K562 (cell line): ENCODE measurements around the gene FARSA. TPM values are rescaled to one million over a fixed set of nuclear protein-coding genes. Genes with fewer than 3 reads are reported as not detected.

Source experiments
- ATAC-seq: fragments of 200-7000 bp; cut with Tn5 transposase; 3 replicates; pipeline ENCODE4 v1.9.1; 2020; ENCODE audit warnings: moderate library complexity
- BruUV-seq: library from RNA; stranded (reverse); fragments of 400-500 nt; replicated peaks from 2 replicates; lab custom pipeline; 2021; lab: Mats Ljungman, UMichigan
- CTCF ChIA-PET: fragments of 300-600 bp; formaldehyde crosslinking; extraction: SDS; loops from one replicate; lab custom pipeline; 2021; ENCODE audit warnings: low intra/inter-chr PET ratio; lab: Yijun Ruan, JAX
- POLR2A ChIA-PET: fragments of 300-600, 350-650 bp; sonication (Branson Sonifier 250); formaldehyde crosslinking; extraction: SDS; loops from one replicate; lab custom pipeline; 2021; ENCODE audit warnings: antibody characterized with exemption, inconsistent platforms; lab: Yijun Ruan, JAX
- DNase-seq, 4 experiments: peaks; one replicate each; pipeline versions ENCODE4 v3.0.0 to v3.0.0-alpha.2; 2011 to 2018; ENCODE audit warnings: low spot score in 3 of 4, mixed read lengths in 3 of 4; ENCODE audit errors: extremely low read depth in 1 of 4
- FAIRE-seq: peaks from 2 replicates; lab custom pipeline; 2011; peaks lifted over from hg19 to GRCh38; lab: Jason Lieb, UNC
- H2AFZ ChIP-seq: 2 replicates; pipeline ENCODE4 v1.6.0; 2011; ENCODE audit warnings: low read depth, low read length, control low read depth, inconsistent platforms
- H3K27ac ChIP-seq: fragments of 200-600 bp; 3 replicates; pipeline ENCODE4 v1.8.0; 2011; ENCODE audit warnings: low read depth, mild to moderate bottlenecking, control low read depth, inconsistent platforms, low read length, moderate library complexity, mixed read lengths; ENCODE audit errors: extremely low read depth
- H3K27me3 ChIP-seq, 2 experiments: fragments of 300-600 bp in 1 of 2; 2 replicates in 1 of 2; 3 replicates in 1 of 2; pipeline versions ENCODE4 v1.6.0 to v1.8.0; 2011; ENCODE audit warnings: inconsistent platforms in 2 of 2, low read length in 2 of 2, mild to moderate bottlenecking in 1 of 2, mixed read lengths in 1 of 2, moderate library complexity in 1 of 2; ENCODE audit not compliant: control insufficient read depth in 2 of 2, insufficient read depth in 2 of 2
- H3K36me3 ChIP-seq: fragments of 300-600 bp; 3 replicates; pipeline ENCODE4 v1.8.0; 2011; ENCODE audit warnings: mild to moderate bottlenecking, low read length, inconsistent platforms; ENCODE audit not compliant: control insufficient read depth, insufficient read depth
- H3K4me1 ChIP-seq, 2 experiments: fragments of 200-600 bp in 1 of 2; replicated peaks in 1 of 2; 2 replicates in 1 of 2; 3 replicates in 1 of 2; pipeline versions ENCODE4 v1.5.1 to v1.8.0; 2011; ENCODE audit warnings: inconsistent platforms in 2 of 2, low read length in 2 of 2, mild to moderate bottlenecking in 1 of 2, mixed read lengths in 1 of 2, moderate library complexity in 1 of 2; ENCODE audit not compliant: control insufficient read depth in 2 of 2, insufficient read depth in 2 of 2
- H3K4me2 ChIP-seq: 2 replicates; pipeline ENCODE4 v1.6.1; 2011; ENCODE audit warnings: low read length, control low read depth, inconsistent platforms, mixed read lengths; ENCODE audit not compliant: insufficient read depth
- H3K4me3 ChIP-seq: fragments of 200-600 bp; sonication (generic), shearing (Covaris generic); 2 replicates; pipeline ENCODE4 v1.5.1; 2016; ENCODE audit warnings: control low read depth, inconsistent platforms
- H3K79me2 ChIP-seq: fragments of 200-600 bp; 3 replicates; pipeline ENCODE4 v1.8.0; 2011; ENCODE audit warnings: low read length, inconsistent platforms; ENCODE audit not compliant: control insufficient read depth, insufficient read depth
- H3K9ac ChIP-seq, 2 experiments: 2 replicates each; pipeline versions ENCODE4 v1.6.0 to v1.6.1; 2011; ENCODE audit warnings: low read depth in 2 of 2, low read length in 2 of 2, control low read depth in 1 of 2, inconsistent platforms in 1 of 2, mild to moderate bottlenecking in 1 of 2, mixed read lengths in 1 of 2; ENCODE audit not compliant: insufficient read depth in 1 of 2
- H3K9me1 ChIP-seq: one replicate; pipeline ENCODE4 v1.6.0; 2011; ENCODE audit warnings: inconsistent platforms, mild to moderate bottlenecking, low read length, moderate library complexity; ENCODE audit not compliant: control insufficient read depth, insufficient read depth
- H3K9me3 ChIP-seq: replicated peaks from 2 replicates; pipeline ENCODE4 v1.5.1; 2011; ENCODE audit warnings: low read depth, low read length, inconsistent platforms; ENCODE audit not compliant: control insufficient read depth, insufficient read depth
- H4K20me1 ChIP-seq: replicated peaks from 2 replicates; pipeline ENCODE4 v1.6.1; 2011; ENCODE audit warnings: low read length, inconsistent platforms, mixed read lengths; ENCODE audit not compliant: control insufficient read depth, insufficient read depth
- BCOR ChIP-seq: fragments of 450-650 bp; IDR thresholded peaks from 2 replicates; pipeline ENCODE4 v1.6.1; 2016
- CHD4 ChIP-seq: fragments of 200-600 bp; sonication (generic); IDR thresholded peaks from 3 replicates; pipeline ENCODE4 v1.6.1; 2012; ENCODE audit warnings: low read depth, mild to moderate bottlenecking, mixed read lengths, low read length, inconsistent platforms; ENCODE audit not compliant: insufficient read depth, insufficient replicate concordance, poor library complexity, severe bottlenecking
- HLTF ChIP-seq: fragments of 450-650 bp; IDR thresholded peaks from 2 replicates; pipeline ENCODE4 v1.6.1; 2016
- KLF1 ChIP-seq: fragments of 450-650 bp; IDR thresholded peaks from 2 replicates; pipeline ENCODE4 v1.6.1; 2016; ENCODE audit warnings: missing genetic modification characterization, missing compliant biosample characterization
- POLR2A ChIP-seq: fragments of 450-650 bp; conservative IDR thresholded peaks from 2 replicates; pipeline ENCODE4 v1.6.1; 2016
- RBM39 ChIP-seq: fragments of 200-400 bp; formaldehyde crosslinking; optimal IDR thresholded peaks from 2 replicates; pipeline ENCODE3; 2018; ENCODE audit warnings: low read depth, low read length
- ZBTB33 ChIP-seq: sonication (generic); formaldehyde crosslinking; IDR thresholded peaks from 2 replicates; pipeline ENCODE4 v1.8.1; 2023; ENCODE audit warnings: mild to moderate bottlenecking, missing genetic modification reagents
- ZFPM2 ChIP-seq: fragments of 250-450 bp; sonication (Bioruptor Pico); IDR thresholded peaks from 2 replicates; pipeline ENCODE4 v1.5.1; 2022; ENCODE audit warnings: mild to moderate bottlenecking
- WGBS: fragments of 100-300 bp; shearing (Covaris generic); methylation state at CpG from one replicate; pipeline ENCODE4 v1.1.6; 2016; ENCODE audit warnings: low coverage, mixed read lengths; ENCODE audit not compliant: insufficient coverage; ENCODE audit errors: missing lambda C conversion rate; 5-methylcytosine and 5-hydroxymethylcytosine counted together
- in situ Hi-C: fragments of 300-500 bp; cut with MboI; formaldehyde crosslinking; loops from 4 replicates; pipeline ENCODE4 v1.15.0; 2018; ENCODE audit warnings: inconsistent platforms, mixed read lengths
- intact Hi-C: fragments of 100-400 bp; cut with micrococcal nuclease; formaldehyde crosslinking; loops from 2 replicates; pipeline ENCODE4 v1.14.2; 2022
- polyA plus RNA-seq, 8 experiments: library from polyadenylated mRNA; depleted of rRNA in 4 of 8; stranded (reverse) in 5 of 8; unstranded in 3 of 8; fragments of >200 nt; fragmentation: Nextera tagmentation in 2 of 8; fragmentation: Illumina TruSeq in 1 of 8; extraction: Ambion mirVana in 2 of 8; extraction: Trizol in 1 of 8; gene quantifications; 2 replicates each; pipeline versions ENCODE4 v1.2.1 to v1.2.3, GENCODE V29; 2011 to 2014; ENCODE audit warnings: inconsistent platforms in 1 of 8, missing spikeins in 1 of 8
- total RNA-seq, 7 experiments: library from RNA; depleted of rRNA in 6 of 7; stranded (reverse); fragments of >200 nt in 6 of 7; fragmentation: Illumina TruSeq in 2 of 7; extraction: Trizol in 2 of 7; gene quantifications; 2 replicates each; pipeline versions ENCODE4 v1.2.1 to v1.2.3, GENCODE V29; 2011 to 2021; ENCODE audit warnings: low replicate concordance in 1 of 7
- TF ChIP-seq, protein P1 (sequence below), 2 experiments: fragments of 200-800 bp in 1 of 2; sonication (Bioruptor generic) in 1 of 2; sonication (generic) in 1 of 2; formaldehyde crosslinking in 1 of 2; IDR thresholded peaks in 1 of 2; conservative IDR thresholded peaks in 1 of 2; 2 replicates each; pipeline versions ENCODE4 v1.5.0 to v1.6.1; 2016 to 2020; ENCODE audit warnings: missing compliant biosample characterization in 1 of 2, missing genetic modification characterization in 1 of 2, missing genetic modification reagents in 1 of 2
- TF ChIP-seq, protein P2 (sequence below), 2 experiments: IDR thresholded peaks in 1 of 2; conservative IDR thresholded peaks in 1 of 2; 2 replicates each; pipeline ENCODE4 v1.6.1; 2016; ENCODE audit warnings: low read depth in 2 of 2, mild to moderate bottlenecking in 1 of 2, missing compliant biosample characterization in 1 of 2, missing genetic modification characterization in 1 of 2, moderate library complexity in 1 of 2

The FARSA gene
- total and polyA plus RNA-seq, 9 of the 15 experiments (the other 6 are each of a cell fraction or from before 2014, with no cell fraction given): 25.2 to 237 (median 89.6) TPM

GRCh38 chr19:12957389-12957952 lies 24.0 kb upstream of the FARSA start (continued):
- TF ChIP-seq, protein P1, sequence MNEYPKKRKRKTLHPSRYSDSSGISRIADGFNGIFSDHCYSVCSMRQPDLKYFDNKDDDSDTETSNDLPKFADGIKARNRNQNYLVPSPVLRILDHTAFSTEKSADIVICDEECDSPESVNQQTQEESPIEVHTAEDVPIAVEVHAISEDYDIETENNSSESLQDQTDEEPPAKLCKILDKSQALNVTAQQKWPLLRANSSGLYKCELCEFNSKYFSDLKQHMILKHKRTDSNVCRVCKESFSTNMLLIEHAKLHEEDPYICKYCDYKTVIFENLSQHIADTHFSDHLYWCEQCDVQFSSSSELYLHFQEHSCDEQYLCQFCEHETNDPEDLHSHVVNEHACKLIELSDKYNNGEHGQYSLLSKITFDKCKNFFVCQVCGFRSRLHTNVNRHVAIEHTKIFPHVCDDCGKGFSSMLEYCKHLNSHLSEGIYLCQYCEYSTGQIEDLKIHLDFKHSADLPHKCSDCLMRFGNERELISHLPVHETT (CRISPR knock-in tag; conservative IDR thresholded peaks at IDR 0.05 in 1 of 2, IDR thresholded peaks at IDR 0.05 in 1 of 2): 0 out of 4 replicates have a peak, but pooled peaks of 1 of the 2 experiments have one; percentile 28
- TF ChIP-seq BCOR (peak; percentile 95), HLTF (0 out of 2 replicates have a peak, but pooled peaks have one; percentile 16), POLR2A (peak; percentile 72), KLF1 (tag) (peak; percentile 97), CHD4 (peak; percentile 94)
- TF ChIP-seq, all 486 proteins: peak for 45; not testable (repeated sequence) for 441

- intact Hi-C loops: no loop called here
- no TSS peak for BruUV-seq
- DNase-seq (peak; percentile 84 to 91 (median 87)), FAIRE-seq (peak; percentile 79), ATAC-seq (peak; percentile 92)
- H3K27me3 ChIP-seq: no peaks in the 10 kb centered on the region
- H3K9me3 ChIP-seq: no peaks in the 10 kb centered on the region
- H3K4me2 ChIP-seq: peak within 1 kb of the TSS; percentile 96
- no peaks in the 10 kb centered on the region for H3K9me1 ChIP-seq
- H3K4me1 ChIP-seq: peaks cover 0 to 39% of the 10 kb centered on the region in 2 experiments; a peak in 3 of 5 replicates
- peak within 1 kb of the TSS; percentile 88 to 99 for H3K9ac ChIP-seq
- peak within 1 kb of the TSS; percentile 92 for H3K27ac ChIP-seq
- H4K20me1 ChIP-seq: no peaks in the 10 kb centered on the region; the same call in 1 of the 2 replicates
- POLR2A ChIA-PET: interaction anchor here (0.6 to 3.7 kb wide), 8 partner anchors 9 to 163 kb away, joined by 3 to 18 read pairs (median 6); partner anchors contain the start of genes CALR, FARSA and RAD23A
- peak within 1 kb of the TSS; percentile 81 for H2AFZ ChIP-seq
- WGBS: under 1% methylated on average over 81 of the region's 84 CpGs
- H3K79me2 ChIP-seq: peaks cover 50% of the 10 kb centered on the region
- CTCF ChIA-PET: interaction anchor here (0.8 kb wide), 1 partner anchor 70 kb away, joined by 3 read pairs; no protein-coding TSS in a partner anchor
- peak within 1 kb of the TSS; percentile 96 for H3K4me3 ChIP-seq
- in situ Hi-C loops: no loop called here
- peaks cover 40% of the 10 kb centered on the region; the same call in 2 of the 3 replicates for H3K36me3 ChIP-seq
- TF ChIP-seq, protein P2, sequence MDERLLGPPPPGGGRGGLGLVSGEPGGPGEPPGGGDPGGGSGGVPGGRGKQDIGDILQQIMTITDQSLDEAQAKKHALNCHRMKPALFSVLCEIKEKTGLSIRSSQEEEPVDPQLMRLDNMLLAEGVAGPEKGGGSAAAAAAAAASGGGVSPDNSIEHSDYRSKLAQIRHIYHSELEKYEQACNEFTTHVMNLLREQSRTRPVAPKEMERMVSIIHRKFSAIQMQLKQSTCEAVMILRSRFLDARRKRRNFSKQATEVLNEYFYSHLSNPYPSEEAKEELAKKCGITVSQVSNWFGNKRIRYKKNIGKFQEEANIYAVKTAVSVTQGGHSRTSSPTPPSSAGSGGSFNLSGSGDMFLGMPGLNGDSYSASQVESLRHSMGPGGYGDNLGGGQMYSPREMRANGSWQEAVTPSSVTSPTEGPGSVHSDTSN (CRISPR knock-in tag; IDR thresholded peaks at IDR 0.05; ENCODE audit: low read depth): no peak
- TF ChIP-seq, protein P2 (tag; conservative IDR thresholded peaks at IDR 0.05; ENCODE audit: low read depth): no peak
- TF ChIP-seq ZBTB33 (no peak), RBM39 (no peak), ZFPM2 (no peak)
These were observed 23.2 kb upstream of the FARSA start, which contains the start of gene GADD45GIP1 for GRCh38 chr19:12956446-12957388. Gene GADD45GIP1 (minus strand): TSS chr19:12957223. CDS start chr19:12957212, 11 bp downstream.
